ENCODE data around the gene REM2. TPM values are rescaled to one million over a fixed set of nuclear protein-coding genes. Genes with fewer than 3 reads are reported as not detected.
"Not testable (repeated sequence)": the region's sequence is repeated elsewhere in the genome, so short reads cannot be mapped to it uniquely, and the experiment has no call there.

REM2 gene
- total RNA-seq, 1 donor from 2014 or later = 0.83 TPM

GRCh38 chr14:22856428-22856827 is 26.6 kb upstream of the REM2 start:
- intact Hi-C loops (cut with DNase I) = loop anchor here (5.0 to 10.0 kb wide), 2 partner anchors 202 to 279 kb away; no protein-coding TSS in a partner anchor
- H3K27ac ChIP-seq = no peak overlapping the region
- peaks cover 17% of the 10 kb centered on the region for H3K4me1 ChIP-seq
- TF ChIP-seq CTCF (IDR thresholded peaks at IDR 0.05) = no peak
- DNase-seq (no peak), ATAC-seq (no peak)
- no peaks in the 10 kb centered on the region for H3K36me3 ChIP-seq
- H3K4me3 ChIP-seq = no peak overlapping the region
- no peaks in the 10 kb centered on the region for H3K27me3 ChIP-seq (ENCODE audit: low read depth)
- no peaks in the 10 kb centered on the region for H3K9me3 ChIP-seq

- H3K4me3 ChIP-seq; DNase-seq; H3K27me3 ChIP-seq (ENCODE audit: low read depth); H3K4me1 ChIP-seq; H3K9me3 ChIP-seq; ATAC-seq; H3K27ac ChIP-seq; intact Hi-C loops (cut with DNase I); H3K36me3 ChIP-seq: not testable (repeated sequence)
Measured at GRCh38 chr14:22860377-22860776, 22.6 kb upstream of the REM2 start.

- Histone ChIP-seq H3K27ac (no peak overlapping the region), H3K4me1 (no peaks in the 10 kb centered on the region), H3K9me3 (no peaks in the 10 kb centered on the region), H3K4me3 (no peak overlapping the region), H3K27me3 (ENCODE audit: low read depth) (no peaks in the 10 kb centered on the region), H3K36me3 (no peaks in the 10 kb centered on the region)
- intact Hi-C loops (cut with DNase I) = no loop called here
- no peak for TF ChIP-seq CTCF (IDR thresholded peaks at IDR 0.05)
- ATAC-seq (no peak), DNase-seq (no peak)
Measured at GRCh38 chr14:22861651-22862050, 21.4 kb upstream of the REM2 start.

- ATAC-seq (no peak), DNase-seq (no peak)
- intact Hi-C loops (cut with DNase I) = no loop called here
- Histone ChIP-seq H3K4me3 (no peak overlapping the region), H3K27me3 (ENCODE audit: low read depth) (no peaks in the 10 kb centered on the region), H3K36me3 (no peaks in the 10 kb centered on the region), H3K4me1 (peaks cover 2% of the 10 kb centered on the region), H3K9me3 (no peaks in the 10 kb centered on the region), H3K27ac (no peak overlapping the region)
- no peak for TF ChIP-seq CTCF (IDR thresholded peaks at IDR 0.05)
Measured at GRCh38 chr14:22864979-22865378, 18.0 kb upstream of the REM2 start.

GRCh38 chr14:22865424-22866405 is 17.3 kb upstream of the REM2 start:
- H3K27me3 ChIP-seq (ENCODE audit: low read depth) = no peaks in the 10 kb centered on the region
- H3K36me3 ChIP-seq = no peaks in the 10 kb centered on the region
- no peak overlapping the region for H3K4me3 ChIP-seq
- H3K9me3 ChIP-seq = no peaks in the 10 kb centered on the region
- peak; percentile 14 for DNase-seq
- H3K27ac ChIP-seq = no peak overlapping the region
- H3K4me1 ChIP-seq = peaks cover 9% of the 10 kb centered on the region
- no peak for TF ChIP-seq CTCF (IDR thresholded peaks at IDR 0.05)
- peak in 1 of 2 donors; percentile 21 for ATAC-seq
- intact Hi-C loops (cut with DNase I) = no loop called here

- ATAC-seq (no peak), DNase-seq (no peak)
- no peak for TF ChIP-seq CTCF (IDR thresholded peaks at IDR 0.05)
- intact Hi-C loops (cut with DNase I) = no loop called here
- peaks cover 11% of the 10 kb centered on the region for H3K4me1 ChIP-seq
- no peak overlapping the region for H3K4me3 ChIP-seq
- no peak overlapping the region for H3K27ac ChIP-seq
- H3K27me3 ChIP-seq (ENCODE audit: low read depth) = no peaks in the 10 kb centered on the region
- H3K9me3 ChIP-seq = no peaks in the 10 kb centered on the region
- no peaks in the 10 kb centered on the region for H3K36me3 ChIP-seq
Measured at GRCh38 chr14:22866874-22867273, 16.1 kb upstream of the REM2 start.
